ENCODE results near the gene EGFR.
"Not testable (repeated sequence)": the region's sequence is repeated elsewhere in the genome, so short reads cannot be mapped to it uniquely, and the experiment has no call there.

Gene EGFR

GRCh38 chr7:55160539-55160938, 141.7 kb downstream of the EGFR start:
- no peak overlapping the region for H3K4me3 ChIP-seq (ENCODE audit: low read depth, low read length)
- TF ChIP-seq, protein P1, sequence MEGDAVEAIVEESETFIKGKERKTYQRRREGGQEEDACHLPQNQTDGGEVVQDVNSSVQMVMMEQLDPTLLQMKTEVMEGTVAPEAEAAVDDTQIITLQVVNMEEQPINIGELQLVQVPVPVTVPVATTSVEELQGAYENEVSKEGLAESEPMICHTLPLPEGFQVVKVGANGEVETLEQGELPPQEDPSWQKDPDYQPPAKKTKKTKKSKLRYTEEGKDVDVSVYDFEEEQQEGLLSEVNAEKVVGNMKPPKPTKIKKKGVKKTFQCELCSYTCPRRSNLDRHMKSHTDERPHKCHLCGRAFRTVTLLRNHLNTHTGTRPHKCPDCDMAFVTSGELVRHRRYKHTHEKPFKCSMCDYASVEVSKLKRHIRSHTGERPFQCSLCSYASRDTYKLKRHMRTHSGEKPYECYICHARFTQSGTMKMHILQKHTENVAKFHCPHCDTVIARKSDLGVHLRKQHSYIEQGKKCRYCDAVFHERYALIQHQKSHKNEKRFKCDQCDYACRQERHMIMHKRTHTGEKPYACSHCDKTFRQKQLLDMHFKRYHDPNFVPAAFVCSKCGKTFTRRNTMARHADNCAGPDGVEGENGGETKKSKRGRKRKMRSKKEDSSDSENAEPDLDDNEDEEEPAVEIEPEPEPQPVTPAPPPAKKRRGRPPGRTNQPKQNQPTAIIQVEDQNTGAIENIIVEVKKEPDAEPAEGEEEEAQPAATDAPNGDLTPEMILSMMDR (IDR thresholded peaks at IDR 0.05; ENCODE audit: low read depth, low read length): no peak
- TF ChIP-seq MYC (IDR thresholded peaks at IDR 0.05; ENCODE audit: low read depth, low read length) (no peak), POLR2A (IDR thresholded peaks at IDR 0.05; ENCODE audit: extremely low read depth, insufficient read length) (no peak)
- TF ChIP-seq, protein P2, sequence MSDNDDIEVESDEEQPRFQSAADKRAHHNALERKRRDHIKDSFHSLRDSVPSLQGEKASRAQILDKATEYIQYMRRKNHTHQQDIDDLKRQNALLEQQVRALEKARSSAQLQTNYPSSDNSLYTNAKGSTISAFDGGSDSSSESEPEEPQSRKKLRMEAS (IDR thresholded peaks at IDR 0.05; ENCODE audit: low read depth, low read length): no peak
- no peak for DNase-seq (ENCODE audit: low read depth)

GRCh38 chr7:55161154-55161687, 142.4 kb downstream of the EGFR start:
- TF ChIP-seq MYC (IDR thresholded peaks at IDR 0.05; ENCODE audit: low read depth, low read length) (no peak), POLR2A (IDR thresholded peaks at IDR 0.05; ENCODE audit: extremely low read depth, insufficient read length) (no peak)
- no peak overlapping the region for H3K4me3 ChIP-seq (ENCODE audit: low read depth, low read length)
- DNase-seq (ENCODE audit: low read depth): no peak

DNA sequence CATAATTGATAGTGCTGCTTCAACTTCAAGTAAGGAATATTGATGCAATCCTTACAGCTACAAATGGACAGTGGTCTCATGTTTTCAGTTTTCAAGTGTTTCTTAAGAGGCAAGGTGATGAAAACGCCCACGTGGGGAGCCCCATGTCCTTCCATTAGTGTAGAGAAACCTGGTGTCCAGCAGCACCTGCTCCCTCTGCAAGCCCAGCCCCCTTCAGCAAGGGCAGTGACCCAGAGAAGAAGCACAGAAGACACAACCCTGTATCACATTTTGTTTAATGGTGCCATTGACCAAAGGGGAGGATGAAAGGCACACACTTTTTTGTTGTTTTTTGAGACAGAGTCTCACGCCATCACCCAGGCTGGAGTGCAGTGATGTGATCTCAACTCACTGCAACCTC, 143.7 kb downstream of the EGFR start:
- DNase-seq (ENCODE audit: low read depth): no peak
- no peak overlapping the region for H3K4me3 ChIP-seq (ENCODE audit: low read depth, low read length)
- no peak for TF ChIP-seq POLR2A (IDR thresholded peaks at IDR 0.05; ENCODE audit: extremely low read depth, insufficient read length)
- TF ChIP-seq, protein P2 (IDR thresholded peaks at IDR 0.05; ENCODE audit: low read depth, low read length): no peak
- no peak for TF ChIP-seq MYC (IDR thresholded peaks at IDR 0.05; ENCODE audit: low read depth, low read length)
- TF ChIP-seq, protein P1 (IDR thresholded peaks at IDR 0.05; ENCODE audit: low read depth, low read length): no peak

GRCh38 chr7:55163733-55164132, 144.9 kb downstream of the EGFR start:
- no peak for DNase-seq (ENCODE audit: low read depth)
- H3K4me3 ChIP-seq (ENCODE audit: low read depth, low read length): no peak overlapping the region
- TF ChIP-seq, protein P2 (IDR thresholded peaks at IDR 0.05; ENCODE audit: low read depth, low read length): no peak
- TF ChIP-seq, protein P1 (IDR thresholded peaks at IDR 0.05; ENCODE audit: low read depth, low read length): no peak
- no peak for TF ChIP-seq MYC (IDR thresholded peaks at IDR 0.05; ENCODE audit: low read depth, low read length)
- no peak for TF ChIP-seq POLR2A (IDR thresholded peaks at IDR 0.05; ENCODE audit: extremely low read depth, insufficient read length)

DNA sequence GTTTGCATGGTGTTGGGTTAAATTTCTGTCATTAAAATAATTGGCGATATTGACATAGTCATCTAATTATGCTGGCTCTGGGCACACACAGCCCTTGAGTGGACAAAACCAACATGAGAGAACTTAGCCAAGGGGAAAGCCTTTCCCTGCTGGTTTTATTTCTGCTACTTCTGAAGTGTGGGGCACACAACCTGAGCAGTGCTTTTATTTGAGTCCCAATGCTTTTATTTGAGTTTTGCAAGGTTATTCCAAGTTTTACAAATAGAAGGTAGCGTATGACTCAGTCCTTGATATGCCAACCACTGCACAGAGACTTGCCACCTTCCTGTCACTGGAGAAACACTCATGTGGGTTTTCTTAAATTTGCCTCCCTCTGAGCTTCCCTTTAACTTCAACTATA, 145.7 kb downstream of the EGFR start:
- H3K4me3 ChIP-seq (ENCODE audit: low read depth, low read length): no peak overlapping the region
- no peak for DNase-seq (ENCODE audit: low read depth)
- TF ChIP-seq, protein P1 (IDR thresholded peaks at IDR 0.05; ENCODE audit: low read depth, low read length): no peak
- TF ChIP-seq, protein P2 (IDR thresholded peaks at IDR 0.05; ENCODE audit: low read depth, low read length): no peak
- TF ChIP-seq POLR2A (IDR thresholded peaks at IDR 0.05; ENCODE audit: extremely low read depth, insufficient read length) (no peak), MYC (IDR thresholded peaks at IDR 0.05; ENCODE audit: low read depth, low read length) (no peak)

DNA sequence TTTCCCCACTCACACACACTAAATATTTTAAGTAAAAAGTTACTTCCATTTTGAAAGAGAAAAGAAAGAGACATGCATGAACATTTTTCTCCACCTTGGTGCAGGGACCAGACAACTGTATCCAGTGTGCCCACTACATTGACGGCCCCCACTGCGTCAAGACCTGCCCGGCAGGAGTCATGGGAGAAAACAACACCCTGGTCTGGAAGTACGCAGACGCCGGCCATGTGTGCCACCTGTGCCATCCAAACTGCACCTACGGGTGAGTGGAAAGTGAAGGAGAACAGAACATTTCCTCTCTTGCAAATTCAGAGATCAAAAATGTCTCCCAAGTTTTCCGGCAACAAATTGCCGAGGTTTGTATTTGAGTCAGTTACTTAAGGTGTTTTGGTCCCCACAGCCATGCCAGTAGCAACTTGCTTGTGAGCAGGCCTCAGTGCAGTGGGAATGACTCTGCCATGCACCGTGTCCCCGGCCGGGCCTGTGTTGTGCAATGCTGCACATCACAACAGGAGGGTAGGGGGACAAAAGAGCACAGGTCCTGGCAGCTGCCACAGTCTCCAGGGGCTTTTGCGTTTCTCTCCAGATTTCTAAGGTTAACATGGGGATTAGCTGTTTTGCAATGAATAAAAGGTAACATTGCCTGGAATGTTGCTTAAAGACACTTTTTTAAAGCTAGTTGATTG, 146.5 kb downstream of the EGFR start:
- no peak overlapping the region for H3K4me3 ChIP-seq (ENCODE audit: low read depth, low read length)
- DNase-seq (ENCODE audit: low read depth): no peak
- TF ChIP-seq, protein P1 (IDR thresholded peaks at IDR 0.05; ENCODE audit: low read depth, low read length): no peak
- TF ChIP-seq MYC (IDR thresholded peaks at IDR 0.05; ENCODE audit: low read depth, low read length) (no peak), POLR2A (IDR thresholded peaks at IDR 0.05; ENCODE audit: extremely low read depth, insufficient read length) (no peak)
- TF ChIP-seq, protein P2 (IDR thresholded peaks at IDR 0.05; ENCODE audit: low read depth, low read length): no peak

DNA sequence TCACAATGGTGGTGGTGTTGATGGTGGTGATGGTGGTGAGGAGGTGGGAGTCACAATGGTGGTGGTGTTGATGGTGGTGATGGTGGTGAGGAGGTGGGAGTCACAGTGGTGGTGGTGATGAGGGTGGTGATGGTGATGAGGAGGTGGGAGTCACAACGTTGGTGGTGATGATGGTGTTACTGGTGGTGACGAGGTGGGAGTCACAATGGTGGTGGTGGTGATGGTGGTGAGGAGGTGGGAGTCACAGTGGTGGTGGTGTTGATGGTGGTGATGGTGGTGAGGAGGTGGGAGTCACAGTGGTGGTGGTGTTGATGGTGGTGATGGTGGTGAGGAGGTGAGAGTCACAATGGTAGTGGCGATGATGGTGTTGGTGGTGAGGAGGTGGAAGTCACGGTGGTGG, 148.5 kb downstream of the EGFR start:
- DNase-seq (ENCODE audit: low read depth): not testable (repeated sequence)

More for the DNA sequence above, 148.5 kb downstream of the EGFR start:
- H3K4me3 ChIP-seq (ENCODE audit: low read depth, low read length): not testable (repeated sequence)
